Right forelimb (tissue), 1 donor: Measurements from ENCODE around the gene RAPH1.
"Not testable (repeated sequence)": the region's sequence is repeated elsewhere in the genome, so short reads cannot be mapped to it uniquely, and the experiment has no call there.

Source experiments
- DNase-seq: peaks from one replicate; pipeline ENCODE4 v3.0.0-alpha.2; 2018

Gene RAPH1

DNA sequence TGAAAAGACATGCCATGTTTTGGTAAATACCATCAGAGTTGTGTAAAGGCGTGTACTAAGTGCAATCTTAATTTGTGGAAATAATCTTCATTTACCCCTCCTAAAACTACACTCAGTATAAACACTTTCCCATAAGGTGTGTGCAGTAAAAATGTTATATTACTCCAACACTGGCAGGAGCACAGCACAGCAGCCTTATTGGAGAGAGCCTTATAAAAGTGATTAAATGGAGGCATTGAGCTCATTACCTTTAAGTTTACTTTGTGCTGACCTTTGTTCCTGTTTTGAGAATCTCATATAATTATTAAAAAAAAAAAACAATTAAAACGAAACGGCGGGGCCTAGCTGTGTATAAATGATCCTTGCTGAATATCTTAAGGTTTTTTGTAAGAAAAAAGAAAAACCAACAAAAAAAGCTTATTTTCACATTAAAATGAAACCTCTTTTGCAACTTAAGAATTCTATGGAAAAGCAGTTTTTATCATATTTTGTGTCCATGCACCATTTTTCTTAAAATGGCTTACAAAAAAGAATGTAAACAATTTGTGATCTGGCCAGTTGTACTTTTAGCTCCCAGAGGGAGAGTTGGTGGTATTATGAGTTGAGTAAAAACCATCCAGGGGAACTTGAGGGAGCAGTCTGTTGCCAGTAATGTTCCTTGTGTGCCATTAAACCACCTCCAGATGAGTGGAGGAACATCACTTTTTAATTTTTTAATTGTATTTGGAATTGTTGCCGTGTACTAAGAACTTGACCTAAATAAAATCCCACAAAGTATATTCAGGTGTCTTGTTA lies 103.5 kb downstream of the RAPH1 start:
- no peak for DNase-seq

- DNase-seq, result not testable (repeated sequence)
Measured at GRCh38 chr2:203429643-203430042, 105.5 kb downstream of the RAPH1 start.

DNA sequence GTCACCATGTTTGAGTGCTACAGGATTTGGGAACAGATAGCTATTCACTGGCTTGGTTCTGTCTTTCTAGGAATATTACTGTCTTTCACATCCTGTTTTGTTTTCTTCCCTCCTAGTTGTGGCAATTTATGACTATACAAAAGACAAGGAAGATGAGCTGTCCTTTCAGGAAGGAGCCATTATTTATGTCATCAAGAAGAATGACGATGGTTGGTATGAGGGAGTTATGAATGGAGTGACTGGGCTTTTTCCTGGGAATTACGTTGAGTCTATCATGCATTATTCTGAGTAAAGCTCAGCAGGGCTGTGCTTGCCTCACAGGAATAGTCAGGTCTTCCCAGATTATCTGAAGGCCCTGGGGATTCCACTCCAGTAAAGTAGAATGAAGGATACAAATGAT lies 108.0 kb downstream of the RAPH1 start:
- DNase-seq, result no peak

- DNase-seq, result no peak
Measured at GRCh38 chr2:203418271-203418670, 116.8 kb downstream of the RAPH1 start.

- DNase-seq, result no peak
Measured at GRCh38 chr2:203413796-203414195, 121.3 kb downstream of the RAPH1 start.

DNA sequence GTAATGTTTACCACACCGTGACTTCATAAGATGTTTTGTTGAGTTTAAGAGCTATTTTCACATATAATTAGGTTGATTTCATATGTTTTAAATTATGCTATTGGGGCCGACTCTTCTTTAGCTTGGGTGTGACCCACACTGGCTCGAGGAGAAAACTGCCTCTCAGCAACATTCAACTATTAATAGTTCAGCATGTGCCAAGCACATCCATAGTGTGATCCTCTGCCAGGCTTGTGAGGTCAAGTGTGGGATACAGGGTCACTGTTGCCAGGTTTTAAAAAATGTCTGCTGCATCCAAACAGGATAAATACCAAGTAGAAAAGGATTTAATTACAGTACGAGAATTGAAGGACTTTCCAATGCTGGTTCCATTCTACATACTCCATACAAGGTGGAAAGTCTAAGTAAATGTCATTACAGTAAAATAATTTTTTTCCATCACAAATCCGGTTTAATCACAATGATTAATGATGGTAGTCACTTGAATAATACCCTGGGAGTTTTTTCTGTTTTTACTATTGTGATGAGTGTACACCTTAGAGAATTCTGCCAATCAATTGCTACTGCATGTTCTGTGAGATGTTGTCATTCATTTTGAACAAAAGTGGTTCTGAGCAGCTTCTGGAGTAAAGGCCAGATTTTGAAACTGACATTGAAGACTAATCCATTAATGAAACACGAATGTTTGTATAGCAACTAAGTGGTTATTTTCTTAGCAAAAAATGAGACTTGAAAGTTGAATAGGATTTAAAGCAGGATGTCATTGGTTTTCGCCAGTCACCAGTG lies 122.4 kb downstream of the RAPH1 start:
- DNase-seq, result peak; percentile 43

- no peak for DNase-seq
Measured at GRCh38 chr2:203407496-203407895, 127.6 kb downstream of the RAPH1 start.

- no peak for DNase-seq
Measured at GRCh38 chr2:203404996-203405395, 130.1 kb downstream of the RAPH1 start.

DNA sequence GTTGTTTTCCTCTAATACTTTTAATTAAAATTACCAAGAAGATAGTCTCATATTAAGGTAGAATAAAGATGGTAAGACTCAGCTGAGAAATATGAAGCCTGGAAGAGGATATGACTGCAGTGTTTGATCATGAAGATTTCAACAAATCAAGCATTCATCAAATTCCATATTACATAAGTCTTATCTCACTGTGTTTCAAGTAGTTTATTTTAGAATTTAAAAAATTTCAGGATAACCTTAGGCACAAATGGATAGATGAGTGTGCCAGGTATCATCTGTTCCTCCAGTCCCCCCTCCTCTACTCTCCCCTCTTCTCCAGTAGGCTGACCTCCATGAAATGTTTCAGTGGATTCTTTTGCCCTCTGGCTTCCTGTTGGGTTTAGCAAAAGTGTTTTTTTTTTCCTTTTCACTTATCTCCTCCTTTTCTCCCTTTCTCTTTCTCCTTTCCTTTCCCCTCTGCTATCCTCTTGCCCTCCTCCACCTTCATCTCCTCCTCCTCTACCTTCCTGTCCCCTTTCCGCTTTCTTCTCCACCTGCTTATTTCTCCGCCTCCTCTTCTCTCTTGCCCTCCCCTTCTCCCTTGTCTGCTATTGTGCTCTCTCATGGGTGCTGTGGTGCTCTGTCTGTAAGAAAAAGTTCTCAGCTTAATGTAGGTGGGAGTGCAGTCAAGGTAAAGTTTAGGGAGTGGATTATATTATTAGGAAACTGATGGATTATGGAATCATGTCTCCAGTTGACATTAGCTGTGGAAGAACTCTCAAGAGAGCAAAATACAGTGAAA lies 134.1 kb downstream of the RAPH1 start:
- no peak for DNase-seq

DNA sequence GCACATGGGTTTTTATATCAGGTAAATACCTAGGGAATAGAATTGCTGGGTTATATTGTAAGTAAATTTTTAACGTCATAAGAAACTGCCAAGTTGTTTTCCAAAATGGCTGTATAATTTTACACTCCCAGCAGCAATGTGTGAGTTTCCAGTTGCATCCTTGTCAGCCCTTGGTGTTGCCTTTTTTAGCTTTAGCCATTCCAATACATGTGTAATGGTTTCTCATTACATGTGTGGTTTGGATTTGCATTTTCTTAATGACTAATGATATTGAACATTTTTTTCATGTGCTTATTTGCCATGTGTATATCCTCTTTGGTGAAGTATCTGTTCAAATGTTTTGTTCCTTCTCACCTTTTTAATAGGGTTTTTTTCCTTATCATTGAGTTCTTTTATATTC lies 136.1 kb downstream of the RAPH1 start:
- DNase-seq, result no peak

DNA sequence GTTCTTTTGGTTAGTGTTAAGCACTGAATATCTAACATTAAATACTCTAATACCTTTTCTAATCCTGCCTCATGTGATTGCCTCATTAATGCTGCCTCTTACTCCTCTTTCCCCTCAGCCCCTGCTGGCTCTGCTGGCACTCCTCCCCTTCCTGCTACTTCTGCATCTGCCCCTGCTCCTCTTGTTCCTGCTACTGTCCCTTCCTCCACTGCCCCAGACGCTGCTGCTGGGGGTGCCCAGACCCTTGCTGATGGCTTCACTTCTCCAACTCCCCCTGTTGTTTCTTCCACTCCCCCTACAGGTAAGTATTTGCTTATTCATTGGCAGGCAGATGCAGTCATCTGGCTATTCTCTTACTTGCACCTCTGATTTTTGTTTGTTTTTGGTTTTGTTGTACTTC lies 138.4 kb downstream of the RAPH1 start:
- no peak for DNase-seq

DNA sequence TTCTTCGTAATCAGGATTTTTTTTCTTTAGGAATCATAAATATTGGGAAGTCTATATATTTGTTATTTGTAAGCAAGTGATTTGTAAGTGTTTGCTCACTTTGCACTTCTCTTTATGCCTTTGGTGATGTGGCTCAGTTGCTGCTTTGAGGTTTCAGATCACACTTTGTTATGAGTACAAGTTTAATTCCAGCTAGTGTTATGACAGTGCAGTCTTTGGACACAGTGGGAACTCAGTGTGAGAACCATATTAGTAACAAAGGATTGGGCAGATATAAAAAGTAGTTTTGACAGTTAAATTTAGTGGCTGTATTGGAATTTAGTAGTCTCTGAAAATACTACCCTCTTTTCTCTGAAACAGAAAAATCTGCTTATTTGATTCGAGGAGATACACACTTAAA lies 139.2 kb downstream of the RAPH1 start:
- DNase-seq, result no peak

DNA sequence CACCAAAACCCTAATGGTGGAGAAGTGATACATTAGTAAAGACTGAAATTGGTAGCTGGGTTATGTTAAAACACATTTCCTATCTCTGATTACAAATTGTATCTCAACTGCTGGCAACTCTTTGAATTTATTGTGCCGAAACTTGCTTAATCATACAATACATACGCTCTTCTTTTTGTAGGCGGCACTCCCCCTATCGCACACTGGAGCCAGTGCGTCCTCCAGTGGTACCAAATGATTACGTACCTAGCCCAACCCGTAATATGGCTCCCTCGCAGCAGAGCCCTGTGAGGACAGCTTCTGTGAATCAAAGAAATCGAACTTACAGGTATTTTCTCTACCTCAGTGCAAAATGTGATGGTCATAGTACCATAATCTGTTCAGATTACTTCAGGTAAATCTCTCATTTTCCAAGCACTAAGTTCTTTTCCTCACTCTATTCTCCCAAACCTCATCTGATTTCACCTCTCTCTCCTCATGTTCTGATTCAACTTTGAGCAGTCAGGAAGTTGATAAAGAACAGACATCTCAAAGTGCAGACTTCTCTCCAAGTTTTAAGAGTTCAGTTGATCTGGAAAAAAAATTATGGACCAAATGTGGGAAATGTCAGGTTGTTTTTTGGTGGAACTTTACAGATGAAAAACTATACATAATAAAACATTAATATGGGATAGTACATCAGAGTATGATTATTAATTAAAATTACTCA lies 140.4 kb downstream of the RAPH1 start:
- no peak for DNase-seq

DNA sequence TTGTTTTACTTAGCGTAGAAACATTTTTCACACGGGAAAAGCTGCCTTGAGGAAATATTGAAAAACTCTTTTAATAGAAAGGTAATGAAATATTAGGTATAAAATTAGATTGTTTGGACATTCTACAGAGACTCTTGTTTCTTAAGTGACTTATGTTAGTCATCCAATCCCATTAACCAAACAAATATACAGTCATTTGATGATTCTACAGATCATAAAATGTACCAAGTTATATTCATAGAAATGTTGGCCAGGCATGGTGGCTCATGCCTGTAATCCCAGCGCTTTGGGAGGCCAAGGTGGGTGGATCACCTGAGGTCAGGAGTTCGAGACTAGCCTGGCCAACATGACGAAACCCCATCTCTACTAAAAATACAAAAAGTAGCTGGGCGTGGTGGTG lies 146.9 kb downstream of the RAPH1 start:
- DNase-seq, result not testable (repeated sequence)

- no peak for DNase-seq
Measured at GRCh38 chr2:203383038-203383437, 152.1 kb downstream of the RAPH1 start.

- no peak for DNase-seq
Measured at GRCh38 chr2:203379156-203379555, 155.9 kb downstream of the RAPH1 start.

- no peak for DNase-seq
Measured at GRCh38 chr2:203376173-203376572, 158.9 kb downstream of the RAPH1 start.

GRCh38 chr2:203372706-203373105 lies 162.4 kb downstream of the RAPH1 start:
- not testable (repeated sequence) for DNase-seq

- no peak for DNase-seq
Measured at GRCh38 chr2:203366639-203367466, 168.2 kb downstream of the RAPH1 start.

- no peak for DNase-seq
Measured at GRCh38 chr2:203361922-203362321, 173.2 kb downstream of the RAPH1 start.

- no peak for DNase-seq
Measured at GRCh38 chr2:203361495-203361894, 173.6 kb downstream of the RAPH1 start.
